Measurements from ENCODE around the gene CDK17.

DNA sequence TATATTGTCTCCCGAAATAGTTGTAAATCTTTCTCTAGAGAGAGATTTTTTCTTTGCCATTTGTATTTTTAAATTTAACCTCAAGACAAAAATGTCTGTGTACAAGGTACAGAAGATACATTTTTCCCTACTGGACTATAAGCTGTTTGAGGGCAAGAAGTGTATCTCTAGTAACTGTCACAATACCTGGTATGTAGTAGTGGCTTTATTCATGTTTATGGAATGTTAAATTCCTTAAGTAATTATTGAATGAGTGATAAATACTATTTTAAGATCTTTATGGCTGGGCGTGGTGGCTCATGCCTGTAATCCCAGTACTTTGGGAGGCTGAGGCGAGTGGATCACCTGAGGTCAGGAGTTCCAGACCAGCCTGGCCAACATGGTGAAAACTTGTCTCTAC, 24.4 kb upstream of the CDK17 start:
- TF ChIP-seq, protein P1, sequence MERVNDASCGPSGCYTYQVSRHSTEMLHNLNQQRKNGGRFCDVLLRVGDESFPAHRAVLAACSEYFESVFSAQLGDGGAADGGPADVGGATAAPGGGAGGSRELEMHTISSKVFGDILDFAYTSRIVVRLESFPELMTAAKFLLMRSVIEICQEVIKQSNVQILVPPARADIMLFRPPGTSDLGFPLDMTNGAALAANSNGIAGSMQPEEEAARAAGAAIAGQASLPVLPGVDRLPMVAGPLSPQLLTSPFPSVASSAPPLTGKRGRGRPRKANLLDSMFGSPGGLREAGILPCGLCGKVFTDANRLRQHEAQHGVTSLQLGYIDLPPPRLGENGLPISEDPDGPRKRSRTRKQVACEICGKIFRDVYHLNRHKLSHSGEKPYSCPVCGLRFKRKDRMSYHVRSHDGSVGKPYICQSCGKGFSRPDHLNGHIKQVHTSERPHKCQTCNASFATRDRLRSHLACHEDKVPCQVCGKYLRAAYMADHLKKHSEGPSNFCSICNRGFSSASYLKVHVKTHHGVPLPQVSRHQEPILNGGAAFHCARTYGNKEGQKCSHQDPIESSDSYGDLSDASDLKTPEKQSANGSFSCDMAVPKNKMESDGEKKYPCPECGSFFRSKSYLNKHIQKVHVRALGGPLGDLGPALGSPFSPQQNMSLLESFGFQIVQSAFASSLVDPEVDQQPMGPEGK (CRISPR knock-in tag; IDR thresholded peaks at IDR 0.05; ENCODE audit: borderline replicate concordance): no peak
- TF ChIP-seq OSR1 (CRISPR knock-in tag; IDR thresholded peaks at IDR 0.05) (no peak), ARNTL (CRISPR knock-in tag; IDR thresholded peaks at IDR 0.05; ENCODE audit: borderline replicate concordance, low read depth) (no peak), ZNF70 (CRISPR knock-in tag; IDR thresholded peaks at IDR 0.05) (no peak)
- TF ChIP-seq, protein P2, sequence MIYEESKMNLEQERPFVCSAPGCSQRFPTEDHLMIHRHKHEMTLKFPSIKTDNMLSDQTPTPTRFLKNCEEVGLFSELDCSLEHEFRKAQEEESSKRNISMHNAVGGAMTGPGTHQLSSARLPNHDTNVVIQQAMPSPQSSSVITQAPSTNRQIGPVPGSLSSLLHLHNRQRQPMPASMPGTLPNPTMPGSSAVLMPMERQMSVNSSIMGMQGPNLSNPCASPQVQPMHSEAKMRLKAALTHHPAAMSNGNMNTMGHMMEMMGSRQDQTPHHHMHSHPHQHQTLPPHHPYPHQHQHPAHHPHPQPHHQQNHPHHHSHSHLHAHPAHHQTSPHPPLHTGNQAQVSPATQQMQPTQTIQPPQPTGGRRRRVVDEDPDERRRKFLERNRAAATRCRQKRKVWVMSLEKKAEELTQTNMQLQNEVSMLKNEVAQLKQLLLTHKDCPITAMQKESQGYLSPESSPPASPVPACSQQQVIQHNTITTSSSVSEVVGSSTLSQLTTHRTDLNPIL (CRISPR knock-in tag; IDR thresholded peaks at IDR 0.05; ENCODE audit: low read depth): no peak
